ENCODE results near the gene MSX1. TPM values are rescaled to one million over a fixed set of nuclear protein-coding genes. Genes with fewer than 3 reads are reported as not detected.

Gene MSX1
- total and polyA plus RNA-seq, 2 experiments from 2014 or later: 0.61 TPM; not detected in 1

DNA sequence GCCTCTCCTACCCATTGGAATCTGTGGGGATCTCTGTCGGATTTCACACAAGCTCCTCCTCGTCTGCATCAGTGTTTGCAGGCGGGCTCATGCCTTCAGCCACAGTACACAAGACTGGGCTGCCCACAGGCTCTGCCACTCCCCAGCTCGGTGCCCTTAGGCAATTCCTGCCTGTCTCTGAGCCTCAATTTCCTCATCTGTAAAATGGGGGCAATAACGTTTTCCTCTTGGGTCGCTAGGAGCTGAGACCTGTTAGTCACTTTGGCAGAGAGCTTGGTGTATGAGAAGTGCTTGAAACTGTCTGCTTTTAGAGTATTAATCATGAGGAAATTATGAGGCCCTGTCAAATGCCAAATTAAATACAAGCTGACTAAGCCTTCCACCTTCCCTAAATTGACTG lies 27.6 kb upstream of the MSX1 start (continued):
- no peak for TF ChIP-seq CTCF (conservative IDR thresholded peaks at IDR 0.05; ENCODE audit: low read depth in 2 of 2)
- no peak for TF ChIP-seq ZNF331 (CRISPR knock-in tag; IDR thresholded peaks at IDR 0.05; ENCODE audit: low read depth)
- TF ChIP-seq NANOG (IDR thresholded peaks at IDR 0.05; ENCODE audit: borderline replicate concordance): no peak
- no peak for TF ChIP-seq POLR2AphosphoS5 (IDR thresholded peaks at IDR 0.05; ENCODE audit: low read depth)

- ATAC-seq (no peak), DNase-seq (ENCODE audit: low spot score) (no peak)
- no peak overlapping the region for H3K4me3 ChIP-seq
- H3K9me3 Mint-ChIP-seq: peaks cover 4% of the 10 kb centered on the region; the same call in 1 of the 3 replicates
- H3K4me1 Mint-ChIP-seq: peaks cover 16% of the 10 kb centered on the region
- H3K36me3 ChIP-seq (ENCODE audit: insufficient read depth): no peaks in the 10 kb centered on the region
- peaks cover 2% of the 10 kb centered on the region for H3K27me3 Mint-ChIP-seq (ENCODE audit: insufficient read depth, low read depth, poor library complexity)
- no peak overlapping the region for H3K4me2 ChIP-seq
- H3F3A ChIP-seq (replicated peaks; ENCODE audit: low read depth): no peaks in the 10 kb centered on the region
- no peaks in the 10 kb centered on the region for H3K27me3 ChIP-seq (ENCODE audit: insufficient read depth)
- H4K20me1 ChIP-seq (replicated peaks; ENCODE audit: insufficient read depth): no peaks in the 10 kb centered on the region
- H3K4me3 Mint-ChIP-seq: no peak overlapping the region
- no peaks in the 10 kb centered on the region for H3K36me3 Mint-ChIP-seq (ENCODE audit: low read depth)
- no peak overlapping the region for H3K27ac ChIP-seq (ENCODE audit: low read depth)
- H3K79me2 ChIP-seq (replicated peaks; ENCODE audit: insufficient read depth): no peaks in the 10 kb centered on the region
- H2AFZ ChIP-seq: no peak overlapping the region
- no peaks in the 10 kb centered on the region for H3K9me2 ChIP-seq (ENCODE audit: insufficient read depth)
- H3K4me1 ChIP-seq (ENCODE audit: insufficient read depth): 0 out of 2 replicates have a peak, but pooled peaks cover 6% of the 10 kb centered on the region
- no peak overlapping the region for H3K27ac Mint-ChIP-seq
- TF ChIP-seq CTCF (conservative IDR thresholded peaks at IDR 0.05; ENCODE audit: low read depth in 2 of 2) (no peak; a peak in 1 of 4 replicates), STAT1 (IDR thresholded peaks at IDR 0.05; ENCODE audit: unreplicated experiment) (no peak), NANOG (IDR thresholded peaks at IDR 0.05; ENCODE audit: borderline replicate concordance) (no peak), CREB1 (CRISPR knock-in tag; IDR thresholded peaks at IDR 0.05; ENCODE audit: low read depth) (no peak), ZNF462 (CRISPR knock-in tag; IDR thresholded peaks at IDR 0.05) (no peak), POLR2AphosphoS5 (IDR thresholded peaks at IDR 0.05; ENCODE audit: low read depth) (no peak), ZNF114 (CRISPR knock-in tag; IDR thresholded peaks at IDR 0.05) (no peak)
- TF ChIP-seq, protein P1, sequence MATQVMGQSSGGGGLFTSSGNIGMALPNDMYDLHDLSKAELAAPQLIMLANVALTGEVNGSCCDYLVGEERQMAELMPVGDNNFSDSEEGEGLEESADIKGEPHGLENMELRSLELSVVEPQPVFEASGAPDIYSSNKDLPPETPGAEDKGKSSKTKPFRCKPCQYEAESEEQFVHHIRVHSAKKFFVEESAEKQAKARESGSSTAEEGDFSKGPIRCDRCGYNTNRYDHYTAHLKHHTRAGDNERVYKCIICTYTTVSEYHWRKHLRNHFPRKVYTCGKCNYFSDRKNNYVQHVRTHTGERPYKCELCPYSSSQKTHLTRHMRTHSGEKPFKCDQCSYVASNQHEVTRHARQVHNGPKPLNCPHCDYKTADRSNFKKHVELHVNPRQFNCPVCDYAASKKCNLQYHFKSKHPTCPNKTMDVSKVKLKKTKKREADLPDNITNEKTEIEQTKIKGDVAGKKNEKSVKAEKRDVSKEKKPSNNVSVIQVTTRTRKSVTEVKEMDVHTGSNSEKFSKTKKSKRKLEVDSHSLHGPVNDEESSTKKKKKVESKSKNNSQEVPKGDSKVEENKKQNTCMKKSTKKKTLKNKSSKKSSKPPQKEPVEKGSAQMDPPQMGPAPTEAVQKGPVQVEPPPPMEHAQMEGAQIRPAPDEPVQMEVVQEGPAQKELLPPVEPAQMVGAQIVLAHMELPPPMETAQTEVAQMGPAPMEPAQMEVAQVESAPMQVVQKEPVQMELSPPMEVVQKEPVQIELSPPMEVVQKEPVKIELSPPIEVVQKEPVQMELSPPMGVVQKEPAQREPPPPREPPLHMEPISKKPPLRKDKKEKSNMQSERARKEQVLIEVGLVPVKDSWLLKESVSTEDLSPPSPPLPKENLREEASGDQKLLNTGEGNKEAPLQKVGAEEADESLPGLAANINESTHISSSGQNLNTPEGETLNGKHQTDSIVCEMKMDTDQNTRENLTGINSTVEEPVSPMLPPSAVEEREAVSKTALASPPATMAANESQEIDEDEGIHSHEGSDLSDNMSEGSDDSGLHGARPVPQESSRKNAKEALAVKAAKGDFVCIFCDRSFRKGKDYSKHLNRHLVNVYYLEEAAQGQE (IDR thresholded peaks at IDR 0.05; ENCODE audit: unreplicated experiment): no peak
- TF ChIP-seq, protein P2, sequence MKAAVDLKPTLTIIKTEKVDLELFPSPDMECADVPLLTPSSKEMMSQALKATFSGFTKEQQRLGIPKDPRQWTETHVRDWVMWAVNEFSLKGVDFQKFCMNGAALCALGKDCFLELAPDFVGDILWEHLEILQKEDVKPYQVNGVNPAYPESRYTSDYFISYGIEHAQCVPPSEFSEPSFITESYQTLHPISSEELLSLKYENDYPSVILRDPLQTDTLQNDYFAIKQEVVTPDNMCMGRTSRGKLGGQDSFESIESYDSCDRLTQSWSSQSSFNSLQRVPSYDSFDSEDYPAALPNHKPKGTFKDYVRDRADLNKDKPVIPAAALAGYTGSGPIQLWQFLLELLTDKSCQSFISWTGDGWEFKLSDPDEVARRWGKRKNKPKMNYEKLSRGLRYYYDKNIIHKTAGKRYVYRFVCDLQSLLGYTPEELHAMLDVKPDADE (IDR thresholded peaks at IDR 0.05): no peak
Measured at GRCh38 chr4:4836044-4836443, 23.4 kb upstream of the MSX1 start.

Measured in GM23338 (cell line).